ENCODE measurements around the gene SCEL. TPM values are rescaled to one million over a fixed set of nuclear protein-coding genes. Genes with fewer than 3 reads are reported as not detected.

SCEL gene
- total and polyA plus RNA-seq, 2 experiments from 2014 or later: not detected

DNA sequence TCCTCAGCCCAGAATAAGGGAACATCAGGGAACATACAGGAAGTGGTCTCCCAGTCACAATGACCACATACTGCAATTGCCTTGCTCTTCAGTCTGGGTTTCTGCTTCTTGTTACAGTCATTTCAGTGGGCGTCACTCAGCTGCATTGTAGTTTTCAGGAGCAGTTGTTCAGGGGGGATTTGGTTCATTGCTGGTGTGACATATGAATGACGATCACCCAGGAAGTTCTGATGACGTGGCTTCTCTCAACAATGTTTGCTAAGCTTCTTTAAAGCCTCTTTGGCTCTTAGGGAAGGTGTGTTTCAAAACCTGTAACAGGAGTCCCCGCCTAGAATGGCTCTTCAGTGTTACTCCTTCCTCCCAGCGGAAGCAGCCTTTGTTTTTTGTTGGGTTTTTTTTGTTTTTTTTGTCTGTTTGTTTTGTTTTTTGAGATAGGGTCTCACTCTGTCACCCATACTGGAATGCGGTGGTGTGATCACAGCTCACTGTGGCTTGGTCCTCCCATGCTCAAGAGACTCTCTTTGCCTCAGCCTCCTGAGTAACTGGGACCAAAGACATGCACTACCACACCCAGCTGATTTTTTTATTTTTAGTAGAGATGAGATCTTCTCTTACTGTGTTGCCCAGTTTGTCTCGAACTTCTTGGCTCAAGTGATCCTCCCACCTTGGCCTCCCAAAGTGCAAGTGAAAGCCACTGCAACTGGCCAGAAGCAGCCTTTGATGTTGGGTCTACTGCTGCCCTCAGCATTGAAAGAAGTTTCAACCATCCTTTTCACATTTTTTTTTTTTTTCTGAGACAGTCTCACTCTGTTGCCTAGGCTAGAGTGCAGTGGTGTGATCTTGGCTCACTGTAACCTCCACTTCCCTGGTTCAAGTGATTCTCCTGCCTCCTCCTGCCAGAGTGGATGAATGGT is 1.4 kb upstream of the SCEL start:
- Mint-ChIP-seq H3K4me3 (no peak overlapping the region), H3K4me1 (no peaks in the 10 kb centered on the region), H3K9me3 (no peaks in the 10 kb centered on the region), H3K36me3 (ENCODE audit: low read depth) (no peaks in the 10 kb centered on the region), H3K27me3 (ENCODE audit: insufficient read depth, low read depth, poor library complexity) (no peaks in the 10 kb centered on the region), H3K27ac (no peak overlapping the region)
- ATAC-seq: no peak
- Histone ChIP-seq H3K27me3 (ENCODE audit: insufficient read depth) (no peaks in the 10 kb centered on the region), H3K27ac (ENCODE audit: low read depth) (no peak overlapping the region), H3K9me2 (ENCODE audit: insufficient read depth) (0 out of 2 replicates have a peak, but pooled peaks cover 3% of the 10 kb centered on the region), H3K4me1 (ENCODE audit: insufficient read depth) (no peaks in the 10 kb centered on the region), H4K20me1 (replicated peaks; ENCODE audit: insufficient read depth) (no peaks in the 10 kb centered on the region), H3K79me2 (replicated peaks; ENCODE audit: insufficient read depth) (no peaks in the 10 kb centered on the region), H3K4me2 (no peak overlapping the region), H3K4me3 (no peak overlapping the region), H3K36me3 (ENCODE audit: insufficient read depth) (no peaks in the 10 kb centered on the region), H3F3A (replicated peaks; ENCODE audit: low read depth) (no peaks in the 10 kb centered on the region), H2AFZ (0 out of 2 replicates have a peak overlapping the region, but pooled peaks have one; percentile 2)
- peak; percentile 12 for DNase-seq (ENCODE audit: low spot score)
- TF ChIP-seq CREB1 (CRISPR knock-in tag; IDR thresholded peaks at IDR 0.05; ENCODE audit: low read depth) (no peak), ZNF331 (CRISPR knock-in tag; IDR thresholded peaks at IDR 0.05; ENCODE audit: low read depth) (no peak), JUNB (IDR thresholded peaks at IDR 0.05; ENCODE audit: unreplicated experiment) (no peak), ZNF114 (CRISPR knock-in tag; IDR thresholded peaks at IDR 0.05) (no peak), REST (IDR thresholded peaks at IDR 0.05; ENCODE audit: unreplicated experiment) (no peak), ETS1 (IDR thresholded peaks at IDR 0.05) (no peak), ZNF462 (CRISPR knock-in tag; IDR thresholded peaks at IDR 0.05) (no peak), POLR2AphosphoS5 (IDR thresholded peaks at IDR 0.05; ENCODE audit: low read depth) (no peak), EZH2 (IDR thresholded peaks at IDR 0.05; ENCODE audit: low read depth, unreplicated experiment) (no peak), STAT1 (IDR thresholded peaks at IDR 0.05; ENCODE audit: unreplicated experiment) (no peak), EZH2phosphoT487 (IDR thresholded peaks at IDR 0.05; ENCODE audit: unreplicated experiment) (no peak), CTCF (conservative IDR thresholded peaks at IDR 0.05; ENCODE audit: low read depth in 2 of 2) (no peak), NANOG (IDR thresholded peaks at IDR 0.05; ENCODE audit: borderline replicate concordance) (no peak)
